GM12801 (cell line): Measurements from ENCODE around the gene MTFR1L.

ENCODE experiments used
- TF ChIP-seq, protein P1 (sequence below): IDR thresholded peaks from one replicate; pipeline ENCODE4 v1.5.1; 2011; ENCODE audit warnings: control low read depth; ENCODE audit not compliant: insufficient read length; ENCODE audit errors: extremely low read depth

Gene MTFR1L

DNA sequence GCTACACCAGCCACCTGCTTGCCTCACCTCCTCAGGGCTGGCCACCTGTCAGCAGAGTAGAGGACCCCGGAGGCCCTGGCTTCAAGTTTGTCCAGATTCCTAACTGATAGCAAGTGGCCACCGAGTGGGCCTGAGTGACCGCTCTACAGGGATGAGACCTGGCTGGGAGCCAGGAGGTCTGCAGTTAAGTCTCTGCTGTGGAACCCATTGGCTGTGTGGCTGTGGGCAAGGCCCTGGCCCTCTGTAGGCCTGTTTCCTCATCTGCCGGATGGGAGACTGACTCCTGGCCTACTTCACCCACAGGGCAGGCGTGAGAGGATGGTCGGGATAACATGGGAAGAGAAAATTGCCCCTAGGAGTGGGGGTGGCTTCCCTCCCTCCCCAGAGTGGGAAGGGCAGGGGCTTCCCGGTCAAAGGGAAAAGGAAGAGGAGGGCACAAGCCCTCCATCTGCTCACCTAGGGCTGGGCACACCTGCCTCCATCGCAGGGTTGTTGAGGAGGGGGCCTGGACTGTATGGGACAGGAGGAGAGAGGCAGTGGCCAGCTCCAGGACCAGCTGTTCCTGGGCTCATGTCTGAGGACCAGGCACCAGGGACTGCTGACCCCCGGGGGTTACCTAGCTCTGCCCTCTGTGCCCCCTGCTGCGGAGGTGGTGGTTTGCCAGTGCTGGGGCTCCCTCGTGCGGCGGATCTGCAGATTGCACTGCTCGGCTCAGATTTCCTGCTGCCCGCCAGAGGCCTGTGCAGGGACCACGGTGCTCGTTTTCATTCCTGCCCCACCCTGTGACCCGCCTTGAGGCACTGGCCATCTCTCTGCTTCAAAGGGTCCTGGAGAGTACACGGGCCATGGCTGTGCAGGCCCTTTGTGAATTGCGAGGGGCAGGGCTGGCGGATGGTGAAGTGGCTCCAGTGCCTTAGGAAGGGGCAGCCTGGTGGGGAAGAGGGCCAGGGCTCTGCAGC is 9.1 kb upstream of the MTFR1L start:
- TF ChIP-seq, protein P1, sequence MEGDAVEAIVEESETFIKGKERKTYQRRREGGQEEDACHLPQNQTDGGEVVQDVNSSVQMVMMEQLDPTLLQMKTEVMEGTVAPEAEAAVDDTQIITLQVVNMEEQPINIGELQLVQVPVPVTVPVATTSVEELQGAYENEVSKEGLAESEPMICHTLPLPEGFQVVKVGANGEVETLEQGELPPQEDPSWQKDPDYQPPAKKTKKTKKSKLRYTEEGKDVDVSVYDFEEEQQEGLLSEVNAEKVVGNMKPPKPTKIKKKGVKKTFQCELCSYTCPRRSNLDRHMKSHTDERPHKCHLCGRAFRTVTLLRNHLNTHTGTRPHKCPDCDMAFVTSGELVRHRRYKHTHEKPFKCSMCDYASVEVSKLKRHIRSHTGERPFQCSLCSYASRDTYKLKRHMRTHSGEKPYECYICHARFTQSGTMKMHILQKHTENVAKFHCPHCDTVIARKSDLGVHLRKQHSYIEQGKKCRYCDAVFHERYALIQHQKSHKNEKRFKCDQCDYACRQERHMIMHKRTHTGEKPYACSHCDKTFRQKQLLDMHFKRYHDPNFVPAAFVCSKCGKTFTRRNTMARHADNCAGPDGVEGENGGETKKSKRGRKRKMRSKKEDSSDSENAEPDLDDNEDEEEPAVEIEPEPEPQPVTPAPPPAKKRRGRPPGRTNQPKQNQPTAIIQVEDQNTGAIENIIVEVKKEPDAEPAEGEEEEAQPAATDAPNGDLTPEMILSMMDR: no peak

- TF ChIP-seq, protein P1: no peak
Measured at GRCh38 chr1:25811384-25812082, 8.2 kb upstream of the MTFR1L start.

DNA sequence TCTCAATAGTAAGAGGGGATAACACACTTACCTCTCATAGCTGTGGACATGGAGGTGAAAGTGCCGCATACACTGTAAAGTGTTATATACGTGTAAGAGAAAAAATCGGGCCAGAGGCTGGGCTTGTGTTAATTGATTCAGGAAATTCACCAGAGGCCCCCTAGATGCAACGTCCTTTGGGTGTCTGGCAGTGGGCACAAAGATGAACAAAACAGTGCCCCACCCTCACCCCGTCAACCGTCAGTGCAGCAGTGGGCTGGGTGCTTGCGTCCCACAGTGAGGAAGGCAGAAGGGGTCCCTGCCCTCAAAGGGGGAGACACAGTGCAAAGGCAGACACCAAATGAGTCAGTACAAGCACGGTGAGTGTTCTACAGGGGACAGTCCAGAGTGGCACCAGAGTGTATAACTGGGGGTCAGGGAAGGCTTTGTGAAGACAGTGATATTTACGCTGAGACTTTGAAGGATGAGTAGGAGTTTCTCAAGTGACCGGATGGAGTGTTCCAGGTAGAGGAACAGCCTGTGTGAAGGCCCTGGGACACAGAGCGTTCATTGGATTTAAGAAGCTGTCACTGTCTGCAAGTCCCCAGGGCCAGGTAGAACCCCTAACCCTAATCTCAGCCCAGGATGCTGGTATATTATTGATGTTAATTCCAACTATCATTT is 6.6 kb upstream of the MTFR1L start:
- TF ChIP-seq, protein P1: no peak

DNA sequence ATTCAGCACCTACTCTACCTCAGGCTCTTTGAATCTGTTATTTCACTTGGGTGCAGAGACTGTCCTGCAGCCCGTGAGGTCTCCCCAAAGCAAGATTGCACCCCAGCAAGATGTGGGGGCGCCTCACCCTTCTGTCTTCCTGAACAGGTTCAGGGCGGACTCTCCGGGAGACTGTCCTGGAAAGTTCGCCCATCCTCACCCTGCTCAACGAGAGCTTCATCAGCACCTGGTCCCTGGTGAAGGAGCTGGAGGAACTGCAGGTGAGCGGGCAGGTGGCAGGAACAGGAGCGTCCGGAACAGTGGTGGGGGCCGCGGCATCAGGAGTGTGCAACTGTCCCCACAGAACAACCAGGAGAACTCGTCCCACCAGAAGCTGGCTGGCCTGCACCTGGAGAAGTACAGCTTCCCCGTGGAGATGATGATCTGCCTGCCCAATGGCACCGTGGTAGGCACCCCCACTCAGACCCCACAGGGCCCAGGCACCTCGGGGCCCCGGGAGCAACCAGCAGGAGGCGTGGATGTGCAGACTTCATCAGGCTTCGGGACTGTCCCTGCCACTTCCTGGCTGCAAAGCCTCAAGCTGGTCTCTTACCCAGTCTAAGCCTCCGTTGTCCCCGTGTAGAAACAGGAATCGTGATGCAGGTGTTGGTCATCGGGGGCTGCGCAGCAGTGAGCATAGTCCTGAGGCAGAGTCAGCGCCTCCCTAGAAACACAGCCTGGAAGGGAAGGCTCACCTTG is 5.9 kb upstream of the MTFR1L start:
- TF ChIP-seq, protein P1: no peak

GRCh38 chr1:25814549-25815087 is 5.1 kb upstream of the MTFR1L start:
- TF ChIP-seq, protein P1: no peak

- TF ChIP-seq, protein P1: no peak
Measured at GRCh38 chr1:25815208-25816111, 4.3 kb upstream of the MTFR1L start.
